SK-N-SH (cell line): ENCODE results near the gene MRNIP.

Experiments
- EP300 ChIP-seq, 2 experiments: IDR thresholded peaks; 2 replicates each; pipeline versions ENCODE4 v1.4.0 to v1.6.1; 2012; ENCODE audit warnings: borderline replicate concordance in 1 of 2, low read depth in 1 of 2, low read length in 1 of 2
- FOXJ3 ChIP-seq: sonication (generic); formaldehyde crosslinking; IDR thresholded peaks from 2 replicates; pipeline ENCODE4 v1.5.1; 2020; ENCODE audit warnings: mild to moderate bottlenecking, missing genetic modification reagents
- JUND ChIP-seq: IDR thresholded peaks from 2 replicates; pipeline ENCODE4 v1.4.0; 2012
- POLR2AphosphoS5 ChIP-seq: IDR thresholded peaks from 2 replicates; pipeline ENCODE4 v1.6.1; 2012; ENCODE audit warnings: low read depth, low read length
- SIN3A ChIP-seq: IDR thresholded peaks from 2 replicates; pipeline ENCODE4 v1.6.1; 2012; ENCODE audit warnings: low read depth, mild to moderate bottlenecking, low read length, moderate library complexity, borderline replicate concordance
- TAF1 ChIP-seq: IDR thresholded peaks from 2 replicates; pipeline ENCODE4 v1.6.1; 2012; ENCODE audit warnings: low read depth, mild to moderate bottlenecking, low read length, moderate library complexity, borderline replicate concordance
- YY1 ChIP-seq: IDR thresholded peaks from 2 replicates; pipeline ENCODE4 v1.4.0; 2012; ENCODE audit warnings: low read depth, mild to moderate bottlenecking
- TF ChIP-seq, protein P1 (sequence below): fragments of 200-600 bp; sonication (generic); IDR thresholded peaks from 2 replicates; pipeline ENCODE4 v1.6.1; 2017; ENCODE audit warnings: antibody characterized with exemption, mild to moderate bottlenecking, moderate library complexity
- TF ChIP-seq, protein P2 (sequence below): fragments of 150-350 bp; IDR thresholded peaks from 2 replicates; pipeline ENCODE4 v1.6.1; 2017; ENCODE audit warnings: antibody characterized with exemption, low read length, low read depth, borderline replicate concordance

DNA sequence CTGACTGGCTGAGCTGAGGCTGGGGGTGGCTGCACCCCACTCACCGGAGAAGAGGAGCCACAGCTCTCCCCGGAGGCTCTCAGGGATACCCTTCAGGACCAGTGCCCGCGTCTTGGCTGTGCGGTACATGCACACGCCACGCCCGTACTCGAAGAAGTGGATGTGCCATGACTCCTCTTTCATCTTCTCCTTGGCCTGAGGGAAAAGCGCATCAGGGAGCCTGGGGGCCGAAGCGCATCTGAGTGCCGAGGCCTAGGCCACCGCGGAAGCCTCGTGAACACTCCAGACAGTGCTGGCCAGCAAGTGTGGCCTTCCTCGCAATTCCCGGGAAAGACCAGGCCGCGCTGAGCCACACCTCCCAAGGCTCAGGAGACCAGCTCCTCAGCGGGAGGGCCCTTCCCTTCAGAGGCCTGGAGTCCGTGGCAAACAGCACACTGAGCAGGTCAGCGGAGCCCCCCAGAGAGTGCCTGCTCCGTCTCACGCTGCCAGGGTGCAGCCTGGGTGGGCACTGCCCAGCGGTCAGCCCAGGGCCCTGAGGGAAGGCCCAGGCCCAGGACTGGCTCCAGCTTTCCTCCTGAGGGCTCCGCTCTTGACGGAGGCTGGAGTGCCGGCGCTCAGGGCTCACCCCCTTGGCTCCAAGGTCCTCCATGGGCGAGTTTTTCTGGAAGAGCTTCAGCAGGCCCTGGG, 20.5 kb upstream of the MRNIP start:
- TF ChIP-seq SIN3A (no peak), YY1 (no peak), POLR2AphosphoS5 (no peak), FOXJ3 (CRISPR knock-in tag) (no peak), EP300 (IDR thresholded peaks at IDR 0.05; ENCODE audit: borderline replicate concordance in 1 of 2, low read depth in 1 of 2, low read length in 1 of 2) (no peak), JUND (no peak), TAF1 (no peak)
- TF ChIP-seq, protein P1, sequence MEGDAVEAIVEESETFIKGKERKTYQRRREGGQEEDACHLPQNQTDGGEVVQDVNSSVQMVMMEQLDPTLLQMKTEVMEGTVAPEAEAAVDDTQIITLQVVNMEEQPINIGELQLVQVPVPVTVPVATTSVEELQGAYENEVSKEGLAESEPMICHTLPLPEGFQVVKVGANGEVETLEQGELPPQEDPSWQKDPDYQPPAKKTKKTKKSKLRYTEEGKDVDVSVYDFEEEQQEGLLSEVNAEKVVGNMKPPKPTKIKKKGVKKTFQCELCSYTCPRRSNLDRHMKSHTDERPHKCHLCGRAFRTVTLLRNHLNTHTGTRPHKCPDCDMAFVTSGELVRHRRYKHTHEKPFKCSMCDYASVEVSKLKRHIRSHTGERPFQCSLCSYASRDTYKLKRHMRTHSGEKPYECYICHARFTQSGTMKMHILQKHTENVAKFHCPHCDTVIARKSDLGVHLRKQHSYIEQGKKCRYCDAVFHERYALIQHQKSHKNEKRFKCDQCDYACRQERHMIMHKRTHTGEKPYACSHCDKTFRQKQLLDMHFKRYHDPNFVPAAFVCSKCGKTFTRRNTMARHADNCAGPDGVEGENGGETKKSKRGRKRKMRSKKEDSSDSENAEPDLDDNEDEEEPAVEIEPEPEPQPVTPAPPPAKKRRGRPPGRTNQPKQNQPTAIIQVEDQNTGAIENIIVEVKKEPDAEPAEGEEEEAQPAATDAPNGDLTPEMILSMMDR = no peak
- TF ChIP-seq, protein P2, sequence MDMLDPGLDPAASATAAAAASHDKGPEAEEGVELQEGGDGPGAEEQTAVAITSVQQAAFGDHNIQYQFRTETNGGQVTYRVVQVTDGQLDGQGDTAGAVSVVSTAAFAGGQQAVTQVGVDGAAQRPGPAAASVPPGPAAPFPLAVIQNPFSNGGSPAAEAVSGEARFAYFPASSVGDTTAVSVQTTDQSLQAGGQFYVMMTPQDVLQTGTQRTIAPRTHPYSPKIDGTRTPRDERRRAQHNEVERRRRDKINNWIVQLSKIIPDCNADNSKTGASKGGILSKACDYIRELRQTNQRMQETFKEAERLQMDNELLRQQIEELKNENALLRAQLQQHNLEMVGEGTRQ = no peak
